ENCODE results near the gene TEX54. TPM values are rescaled to one million over a fixed set of nuclear protein-coding genes. Genes with fewer than 3 reads are reported as not detected.
A peak's percentile ranks its signal among the peaks of the same experiment; 100 is the strongest.

Gene TEX54
- total and polyA plus RNA-seq, 2 of the 13 experiments (the other 11 are each of a cell fraction or from before 2014, with no cell fraction given), result not detected

GRCh38 chr11:62787005-62787759 is 45.5 kb downstream of the TEX54 start, which contains the start of gene TMEM179B (continued):
- TF ChIP-seq MAFK (conservative IDR thresholded peaks at IDR 0.05 in 1 of 2, IDR thresholded peaks at IDR 0.05 in 1 of 2; ENCODE audit: low read length in 2 of 2) (no peak), TBX2 (CRISPR knock-in tag; IDR thresholded peaks at IDR 0.05; ENCODE audit: borderline replicate concordance) (peak; percentile 86), ZBTB49 (CRISPR knock-in tag; IDR thresholded peaks at IDR 0.05; ENCODE audit: borderline replicate concordance) (no peak; the same call in 1 of the 2 replicates), FOXP4 (CRISPR knock-in tag; IDR thresholded peaks at IDR 0.05) (no peak; the same call in none of the 2 replicates), FOXO4 (CRISPR knock-in tag; conservative IDR thresholded peaks at IDR 0.05) (no peak), ZNF556 (CRISPR knock-in tag; IDR thresholded peaks at IDR 0.05; ENCODE audit: borderline replicate concordance) (peak; percentile 94), CERS6 (CRISPR knock-in tag; IDR thresholded peaks at IDR 0.05) (no peak), ETS1 (CRISPR knock-in tag; IDR thresholded peaks at IDR 0.05) (0 out of 2 replicates have a peak, but pooled peaks have one; percentile 44), IRX3 (CRISPR knock-in tag; IDR thresholded peaks at IDR 0.05; ENCODE audit: borderline replicate concordance, low read depth) (peak; percentile 92; the same call in 1 of the 2 replicates), ATF1 (CRISPR knock-in tag; IDR thresholded peaks at IDR 0.05) (peak; percentile 90), NCOA1 (CRISPR knock-in tag; IDR thresholded peaks at IDR 0.05) (peak; percentile 88), BCL3 (CRISPR knock-in tag; IDR thresholded peaks at IDR 0.05) (peak; percentile 58), ZNF644 (CRISPR knock-in tag; IDR thresholded peaks at IDR 0.05; ENCODE audit: low read depth) (no peak), ZBTB38 (CRISPR knock-in tag; IDR thresholded peaks at IDR 0.05) (peak; percentile 92), ARID2 (CRISPR knock-in tag; IDR thresholded peaks at IDR 0.05; ENCODE audit: borderline replicate concordance) (peak; percentile 97), GTF3A (CRISPR knock-in tag; conservative IDR thresholded peaks at IDR 0.05) (0 out of 2 replicates have a peak, but pooled peaks have one; percentile 92), SMARCC2 (IDR thresholded peaks at IDR 0.05) (no peak), ZBTB25 (CRISPR knock-in tag; IDR thresholded peaks at IDR 0.05) (peak; percentile 48; the same call in 1 of the 2 replicates)
